ENCODE data around the gene PTX4. TPM values are rescaled to one million over a fixed set of nuclear protein-coding genes. Genes with fewer than 3 reads are reported as not detected.

Gene PTX4
- total RNA-seq, 4 donors from 2014 or later, result not detected

GRCh38 chr16:1456951-1457350 lies 31.8 kb downstream of the PTX4 start:
- 92 to 94% methylated on average over 14 to 15 of the region's 16 CpGs for WGBS, 2 donors
- TF ChIP-seq POLR2A (IDR thresholded peaks at IDR 0.05), result no peak
- Histone ChIP-seq H3K27me3 (no peaks in the 10 kb centered on the region), H3K9me3 (no peaks in the 10 kb centered on the region), H3K4me3 (replicated peaks in 1 of 3) (no peak overlapping the region), H3K27ac (no peak overlapping the region), H3K4me1 (no peaks in the 10 kb centered on the region), H3K36me3 (peaks cover 50 to 60% of the 10 kb centered on the region in 2 donors)
- no peak for DNase-seq
- intact Hi-C loops (cut with DNase I), result no loop called here

DNA sequence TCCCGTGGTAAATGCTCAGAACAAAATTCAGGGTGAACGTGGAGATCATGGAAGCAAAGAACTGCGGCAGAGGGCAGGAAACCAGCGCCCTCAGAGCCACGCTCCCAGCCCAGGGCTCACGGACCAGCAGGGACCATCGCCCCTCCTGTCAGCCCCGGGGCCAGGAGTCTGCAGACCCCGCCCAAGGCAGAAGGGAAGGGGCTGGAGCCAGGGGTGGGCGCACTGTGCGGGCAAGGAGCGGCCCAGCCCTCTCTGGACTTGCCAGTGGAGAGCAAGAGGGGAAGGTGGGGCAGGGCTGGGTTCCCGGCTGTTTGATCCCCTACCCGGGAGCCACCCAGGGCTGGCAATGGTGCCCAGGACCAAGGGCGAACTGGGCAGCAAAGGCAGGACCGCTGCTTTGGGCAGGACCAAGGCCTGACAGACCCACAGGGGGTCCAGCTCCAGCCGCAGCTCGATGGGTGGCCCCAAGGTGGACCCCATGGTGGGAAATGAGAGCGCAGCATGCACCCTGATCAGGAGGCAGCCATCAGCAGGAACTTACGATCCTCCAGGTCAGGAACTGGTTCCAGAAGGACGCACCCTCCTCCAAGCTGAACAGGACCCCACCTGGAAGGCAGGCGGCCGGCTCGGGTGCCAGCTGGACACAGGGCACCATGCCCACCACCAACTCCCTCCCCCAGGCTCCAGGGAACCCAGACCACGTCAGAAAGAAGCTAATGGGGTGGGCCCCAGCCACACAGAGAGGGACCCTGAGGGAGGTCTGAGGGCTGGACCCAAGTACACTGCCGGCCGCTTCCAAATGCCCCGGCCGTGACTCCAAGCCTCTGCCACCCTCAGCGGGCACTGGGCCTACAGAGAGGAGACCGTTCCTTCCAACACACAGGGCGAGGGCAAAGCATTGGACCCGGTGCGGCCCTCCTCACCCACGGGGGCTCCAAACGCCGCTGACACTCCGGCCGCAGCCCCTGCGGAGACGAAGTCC lies 33.3 kb downstream of the PTX4 start:
- H3K27me3 ChIP-seq, result no peaks in the 10 kb centered on the region
- no peak overlapping the region for H3K4me3 ChIP-seq (replicated peaks in 1 of 3)
- intact Hi-C loops (cut with DNase I), result no loop called here
- DNase-seq, result no peak
- H3K9me3 ChIP-seq, result no peaks in the 10 kb centered on the region
- TF ChIP-seq, protein P1, sequence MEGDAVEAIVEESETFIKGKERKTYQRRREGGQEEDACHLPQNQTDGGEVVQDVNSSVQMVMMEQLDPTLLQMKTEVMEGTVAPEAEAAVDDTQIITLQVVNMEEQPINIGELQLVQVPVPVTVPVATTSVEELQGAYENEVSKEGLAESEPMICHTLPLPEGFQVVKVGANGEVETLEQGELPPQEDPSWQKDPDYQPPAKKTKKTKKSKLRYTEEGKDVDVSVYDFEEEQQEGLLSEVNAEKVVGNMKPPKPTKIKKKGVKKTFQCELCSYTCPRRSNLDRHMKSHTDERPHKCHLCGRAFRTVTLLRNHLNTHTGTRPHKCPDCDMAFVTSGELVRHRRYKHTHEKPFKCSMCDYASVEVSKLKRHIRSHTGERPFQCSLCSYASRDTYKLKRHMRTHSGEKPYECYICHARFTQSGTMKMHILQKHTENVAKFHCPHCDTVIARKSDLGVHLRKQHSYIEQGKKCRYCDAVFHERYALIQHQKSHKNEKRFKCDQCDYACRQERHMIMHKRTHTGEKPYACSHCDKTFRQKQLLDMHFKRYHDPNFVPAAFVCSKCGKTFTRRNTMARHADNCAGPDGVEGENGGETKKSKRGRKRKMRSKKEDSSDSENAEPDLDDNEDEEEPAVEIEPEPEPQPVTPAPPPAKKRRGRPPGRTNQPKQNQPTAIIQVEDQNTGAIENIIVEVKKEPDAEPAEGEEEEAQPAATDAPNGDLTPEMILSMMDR (IDR thresholded peaks at IDR 0.05), result no peak
- TF ChIP-seq POLR2A (IDR thresholded peaks at IDR 0.05), result no peak
- no peak overlapping the region for H3K27ac ChIP-seq
- H3K4me1 ChIP-seq, result no peaks in the 10 kb centered on the region
- 93 to 97% methylated on average over 22 to 28 of the region's 41 CpGs for WGBS, 2 donors
- peaks cover 48 to 59% of the 10 kb centered on the region in 2 donors for H3K36me3 ChIP-seq

GRCh38 chr16:1454561-1454960 lies 34.2 kb downstream of the PTX4 start:
- intact Hi-C loops (cut with DNase I), result no loop called here
- WGBS, 2 donors, result 96% methylated on average over 3 to 7 of the region's 17 CpGs
- H3K27ac ChIP-seq, result no peak overlapping the region
- TF ChIP-seq, protein P1 (IDR thresholded peaks at IDR 0.05), result no peak
- no peak for TF ChIP-seq POLR2A (IDR thresholded peaks at IDR 0.05)
- H3K4me3 ChIP-seq (replicated peaks in 1 of 3), result no peak overlapping the region
- H3K27me3 ChIP-seq, result no peaks in the 10 kb centered on the region
- no peaks in the 10 kb centered on the region for H3K4me1 ChIP-seq
- peaks cover 45 to 63% of the 10 kb centered on the region in 2 donors for H3K36me3 ChIP-seq
- no peak for DNase-seq
- H3K9me3 ChIP-seq, result no peaks in the 10 kb centered on the region

- no peak for DNase-seq
- intact Hi-C loops (cut with DNase I), result no loop called here
- peaks cover 46 to 68% of the 10 kb centered on the region in 2 donors for H3K36me3 ChIP-seq
Measured at GRCh38 chr16:1453316-1453715, 35.4 kb downstream of the PTX4 start.

DNA sequence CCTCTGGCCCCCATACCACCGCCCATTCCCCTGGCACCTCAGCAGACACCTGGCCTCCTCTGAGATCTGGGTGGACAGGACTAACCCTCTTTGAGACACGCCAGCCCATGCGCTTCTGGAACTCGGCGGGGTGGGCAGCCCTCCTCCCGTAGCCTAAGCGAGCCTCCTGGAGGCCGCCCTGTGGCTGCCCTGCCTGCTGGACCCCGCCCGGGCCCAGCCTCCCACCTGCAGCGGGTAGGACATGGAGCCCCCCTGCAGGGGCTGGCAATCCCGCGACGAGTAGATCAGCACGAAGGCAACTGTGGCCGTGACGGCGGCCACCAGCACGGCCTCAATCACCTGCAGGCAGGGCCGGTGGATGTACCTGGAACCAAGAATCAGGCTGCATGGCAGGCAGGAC lies 36.2 kb downstream of the PTX4 start:
- intact Hi-C loops (cut with DNase I), result no loop called here
- no peak for DNase-seq
- H3K36me3 ChIP-seq, result peaks cover 53 to 71% of the 10 kb centered on the region in 2 donors

More at GRCh38 chr16:1453316-1453715, 35.4 kb downstream of the PTX4 start:
- no peaks in the 10 kb centered on the region for H3K9me3 ChIP-seq
- H3K4me1 ChIP-seq, result no peaks in the 10 kb centered on the region
- no peak for TF ChIP-seq POLR2A (IDR thresholded peaks at IDR 0.05)
- TF ChIP-seq, protein P1 (IDR thresholded peaks at IDR 0.05), result no peak
- no peaks in the 10 kb centered on the region for H3K27me3 ChIP-seq
- WGBS, 2 donors, result 89 to 97% methylated on average over 15 to 19 of the region's 19 CpGs
- H3K27ac ChIP-seq, result no peak overlapping the region
- H3K4me3 ChIP-seq (replicated peaks in 1 of 3), result no peak overlapping the region

More for the DNA sequence above, 36.2 kb downstream of the PTX4 start:
- Histone ChIP-seq H3K27ac (no peak overlapping the region), H3K4me1 (no peaks in the 10 kb centered on the region), H3K9me3 (no peaks in the 10 kb centered on the region), H3K4me3 (replicated peaks in 1 of 3) (no peak overlapping the region), H3K27me3 (no peaks in the 10 kb centered on the region)
- WGBS, 2 donors, result 96 to 100% methylated on average over 4 to 7 of the region's 20 CpGs
- TF ChIP-seq, protein P1 (IDR thresholded peaks at IDR 0.05), result no peak
- no peak for TF ChIP-seq POLR2A (IDR thresholded peaks at IDR 0.05)

Measured in thyroid gland (tissue), 4 donors.